ENCODE data around the gene POMGNT2. TPM values are rescaled to one million over a fixed set of nuclear protein-coding genes. Genes with fewer than 3 reads are reported as not detected.

The POMGNT2 gene
- total RNA-seq, 1 experiment from 2014 or later, result 45.7 TPM

- Histone ChIP-seq H3K27me3 (ENCODE audit: low read length) (no peaks in the 10 kb centered on the region), H3K4me3 (ENCODE audit: low read length) (no peak overlapping the region), H4K20me1 (ENCODE audit: low read length) (no peaks in the 10 kb centered on the region), H3K4me1 (ENCODE audit: insufficient read depth, low read length) (no peaks in the 10 kb centered on the region), H3F3A (ENCODE audit: low read length, unreplicated experiment) (no peaks in the 10 kb centered on the region), H3K9ac (ENCODE audit: low read length) (no peak overlapping the region), H3K36me3 (ENCODE audit: low read depth, low read length) (peaks cover 22% of the 10 kb centered on the region), H3K9me3 (ENCODE audit: low read length) (no peaks in the 10 kb centered on the region), H2AFZ (ENCODE audit: low read length) (no peak overlapping the region), H3K27ac (ENCODE audit: low read length) (no peak overlapping the region), H3K4me2 (ENCODE audit: low read length) (no peak overlapping the region), H3K79me2 (ENCODE audit: low read length) (no peaks in the 10 kb centered on the region), H3K9me2 (replicated peaks; ENCODE audit: low read length) (no peaks in the 10 kb centered on the region)
- POLR2A ChIA-PET (ENCODE audit: unreplicated experiment), result no interaction called here
- DNase-seq (no peak), ATAC-seq (no peak)
- CTCF ChIA-PET, result no interaction called here
- intact Hi-C loops (cut with micrococcal nuclease), result no loop called here
- TF ChIP-seq EZH2phosphoT487 (IDR thresholded peaks at IDR 0.05; ENCODE audit: borderline replicate concordance, low read length), result no peak
- TF ChIP-seq EZH2 (IDR thresholded peaks at IDR 0.05; ENCODE audit: low read length, unreplicated experiment), result no peak
- no peak for TF ChIP-seq CTCF (conservative IDR thresholded peaks at IDR 0.05; ENCODE audit: low read depth, low read length)
- no TSS peak for BruUV-seq (replicated peaks)
Measured at GRCh38 chr3:43077707-43078106, 28.2 kb downstream of the POMGNT2 start.

- Histone ChIP-seq H2AFZ (ENCODE audit: low read length) (no peak overlapping the region), H3K9ac (ENCODE audit: low read length) (no peak overlapping the region), H4K20me1 (ENCODE audit: low read length) (no peaks in the 10 kb centered on the region), H3F3A (ENCODE audit: low read length, unreplicated experiment) (no peaks in the 10 kb centered on the region), H3K9me2 (replicated peaks; ENCODE audit: low read length) (no peaks in the 10 kb centered on the region), H3K4me2 (ENCODE audit: low read length) (no peak overlapping the region), H3K36me3 (ENCODE audit: low read depth, low read length) (peaks cover 22% of the 10 kb centered on the region), H3K4me1 (ENCODE audit: insufficient read depth, low read length) (no peaks in the 10 kb centered on the region), H3K9me3 (ENCODE audit: low read length) (no peaks in the 10 kb centered on the region), H3K27me3 (ENCODE audit: low read length) (no peaks in the 10 kb centered on the region), H3K4me3 (ENCODE audit: low read length) (no peak overlapping the region), H3K79me2 (ENCODE audit: low read length) (no peaks in the 10 kb centered on the region), H3K27ac (ENCODE audit: low read length) (no peak overlapping the region)
- BruUV-seq (replicated peaks), result no TSS peak
- ChIA-PET CTCF (no interaction called here), POLR2A (ENCODE audit: unreplicated experiment) (no interaction called here)
- intact Hi-C loops (cut with micrococcal nuclease), result no loop called here
- ATAC-seq (no peak), DNase-seq (no peak)
- no peak for TF ChIP-seq CTCF (conservative IDR thresholded peaks at IDR 0.05; ENCODE audit: low read depth, low read length)
- no peak for TF ChIP-seq EZH2phosphoT487 (IDR thresholded peaks at IDR 0.05; ENCODE audit: borderline replicate concordance, low read length)
- no peak for TF ChIP-seq EZH2 (IDR thresholded peaks at IDR 0.05; ENCODE audit: low read length, unreplicated experiment)
Measured at GRCh38 chr3:43077261-43077660, 28.6 kb downstream of the POMGNT2 start.

GRCh38 chr3:43076857-43077256 lies 29.0 kb downstream of the POMGNT2 start:
- ATAC-seq (no peak), DNase-seq (no peak)
- H3K4me2 ChIP-seq (ENCODE audit: low read length), result no peak overlapping the region
- H3K9me3 ChIP-seq (ENCODE audit: low read length), result no peaks in the 10 kb centered on the region
- H2AFZ ChIP-seq (ENCODE audit: low read length), result no peak overlapping the region
- no peaks in the 10 kb centered on the region for H3F3A ChIP-seq (ENCODE audit: low read length, unreplicated experiment)
- H3K4me3 ChIP-seq (ENCODE audit: low read length), result no peak overlapping the region
- ChIA-PET POLR2A (ENCODE audit: unreplicated experiment) (no interaction called here), CTCF (no interaction called here)
- H3K36me3 ChIP-seq (ENCODE audit: low read depth, low read length), result peaks cover 22% of the 10 kb centered on the region
- H3K9me2 ChIP-seq (replicated peaks; ENCODE audit: low read length), result no peaks in the 10 kb centered on the region
- H3K27me3 ChIP-seq (ENCODE audit: low read length), result no peaks in the 10 kb centered on the region
- intact Hi-C loops (cut with micrococcal nuclease), result no loop called here
- H3K27ac ChIP-seq (ENCODE audit: low read length), result no peak overlapping the region
- H3K4me1 ChIP-seq (ENCODE audit: insufficient read depth, low read length), result no peaks in the 10 kb centered on the region
- TF ChIP-seq EZH2phosphoT487 (IDR thresholded peaks at IDR 0.05; ENCODE audit: borderline replicate concordance, low read length), result no peak
- TF ChIP-seq EZH2 (IDR thresholded peaks at IDR 0.05; ENCODE audit: low read length, unreplicated experiment), result no peak
- no peak for TF ChIP-seq CTCF (conservative IDR thresholded peaks at IDR 0.05; ENCODE audit: low read depth, low read length)
- H3K9ac ChIP-seq (ENCODE audit: low read length), result no peak overlapping the region
- H3K79me2 ChIP-seq (ENCODE audit: low read length), result no peaks in the 10 kb centered on the region
- H4K20me1 ChIP-seq (ENCODE audit: low read length), result no peaks in the 10 kb centered on the region
- no TSS peak for BruUV-seq (replicated peaks)

Data from PC-3 (cell line).